Gastrocnemius medialis (tissue), 4 donors: ENCODE measurements around the gene POLH. TPM values are rescaled to one million over a fixed set of nuclear protein-coding genes. Genes with fewer than 3 reads are reported as not detected.
"Not testable (repeated sequence)": the region's sequence is repeated elsewhere in the genome, so short reads cannot be mapped to it uniquely, and the experiment has no call there.

Experiments
- ATAC-seq, 2 donors: fragments of 150-250 bp; one replicate each; pipeline ENCODE4 v1.9.1; 2016
- DNase-seq, 2 donors: peaks; one replicate each; pipeline ENCODE4 v3.0.0-alpha.2; 2019
- H3K27ac ChIP-seq, 4 donors: fragments of 200-600 bp; sonication (generic); 1 replicate in 1 of 4; 2 replicates in 3 of 4; pipeline ENCODE4 v1.5.1; 2016 to 2018; ENCODE audit warnings: mild to moderate bottlenecking in 2 of 4, moderate library complexity in 1 of 4
- H3K27me3 ChIP-seq, 3 donors: fragments of 200-600 bp; sonication (generic) in 2 of 3; 1 replicate in 1 of 3; 2 replicates in 2 of 3; pipeline versions ENCODE4 v1.5.1 to v1.6.0; 2016 to 2019; ENCODE audit warnings: mild to moderate bottlenecking in 1 of 3, moderate library complexity in 1 of 3
- H3K36me3 ChIP-seq, 2 donors: fragments of 200-600 bp; sonication (generic) in 1 of 2; one replicate each; pipeline ENCODE4 v1.5.1; 2017 to 2018
- H3K4me1 ChIP-seq, 2 donors: fragments of 200-600 bp; sonication (generic) in 1 of 2; one replicate each; pipeline ENCODE4 v1.5.1; 2016 to 2017; ENCODE audit warnings: mild to moderate bottlenecking in 2 of 2
- H3K4me3 ChIP-seq, 4 donors: fragments of 200-600 bp; sonication (generic) in 3 of 4; 1 replicate in 1 of 4; 2 replicates in 3 of 4; pipeline ENCODE4 v1.5.1; 2016 to 2019; ENCODE audit warnings: mild to moderate bottlenecking in 2 of 4
- H3K9me3 ChIP-seq, 3 donors: fragments of 200-600 bp; sonication (generic) in 2 of 3; 1 replicate in 1 of 3; 2 replicates in 2 of 3; pipeline ENCODE4 v1.5.1; 2016 to 2019
- CTCF ChIP-seq, 5 experiments: fragments of 450-650 bp in 3 of 5; fragments of 200-600 bp in 2 of 5; sonication (generic) in 2 of 5; IDR thresholded peaks in 4 of 5; conservative IDR thresholded peaks in 1 of 5; 1 replicate in 4 of 5; 2 replicates in 1 of 5; pipeline ENCODE4 v1.5.1; 2016 to 2019; ENCODE audit warnings: antibody characterized with exemption in 5 of 5, mild to moderate bottlenecking in 3 of 5, moderate library complexity in 3 of 5
- POLR2A ChIP-seq, 2 donors: fragments of 450-650 bp; IDR thresholded peaks; one replicate each; pipeline ENCODE4 v1.6.1; 2017; ENCODE audit warnings: antibody characterized with exemption in 2 of 2, mild to moderate bottlenecking in 2 of 2, moderate library complexity in 2 of 2
- in situ Hi-C, 4 donors: fragments of 200-750 bp; cut with MboI; loops; one replicate each; pipeline versions ENCODE4 v1.15.0 to v1.8.0; 2017; ENCODE audit warnings: low sequenced_read_pairs in 4 of 4
- intact Hi-C: fragments of 100-400 bp; cut with DNase I; formaldehyde crosslinking; loops from one replicate; pipeline ENCODE4 v1.15.1; 2023; ENCODE audit warnings: low total_unique reads
- total RNA-seq, 4 donors: library from RNA; depleted of rRNA; stranded (reverse); fragments of >200 nt; gene quantifications; one replicate each; pipeline versions ENCODE4 v1.1.0 to v1.2.3, GENCODE V29; 2016

POLH gene
- total RNA-seq, 4 donors from 2014 or later, result 3.8 to 6.9 (median 5.3) TPM

GRCh38 chr6:43647613-43648012 is 71.6 kb downstream of the POLH start:
- TF ChIP-seq POLR2A (IDR thresholded peaks at IDR 0.05) (no peak), CTCF (IDR thresholded peaks at IDR 0.05 in 4 of 5, conservative IDR thresholded peaks at IDR 0.05 in 1 of 5) (no peak)
- in situ Hi-C loops, result no loop called here
- no peaks in the 10 kb centered on the region for H3K9me3 ChIP-seq
- ATAC-seq (no peak), DNase-seq (no peak)
- no peaks in the 10 kb centered on the region for H3K27me3 ChIP-seq
- no peak overlapping the region for H3K4me3 ChIP-seq
- H3K4me1 ChIP-seq, result peaks cover 0 to 8% of the 10 kb centered on the region in 2 donors
- intact Hi-C loops, result no loop called here
- peaks cover 0 to 3% of the 10 kb centered on the region in 2 donors for H3K36me3 ChIP-seq
- no peak overlapping the region for H3K27ac ChIP-seq

- H3K36me3 ChIP-seq, result no peaks in the 10 kb centered on the region
- H3K27me3 ChIP-seq, result no peaks in the 10 kb centered on the region
- H3K9me3 ChIP-seq, result no peaks in the 10 kb centered on the region
- DNase-seq (no peak), ATAC-seq (no peak)
- in situ Hi-C loops, result no loop called here
- H3K4me3 ChIP-seq, result no peak overlapping the region
- H3K27ac ChIP-seq, result no peak overlapping the region
- intact Hi-C loops, result no loop called here
- H3K4me1 ChIP-seq, result peaks cover 0 to 8% of the 10 kb centered on the region in 2 donors
- TF ChIP-seq POLR2A (IDR thresholded peaks at IDR 0.05), result no peak
Observed at GRCh38 chr6:43648248-43648647, 72.3 kb downstream of the POLH start.

GRCh38 chr6:43652822-43653221 is 76.8 kb downstream of the POLH start:
- H3K27me3 ChIP-seq, H3K4me1 ChIP-seq, DNase-seq, H3K27ac ChIP-seq, H3K9me3 ChIP-seq, intact Hi-C loops, H3K4me3 ChIP-seq, ATAC-seq, H3K36me3 ChIP-seq: not testable (repeated sequence)
- in situ Hi-C loops, result loop anchor here (25.0 kb wide), 1 partner anchor 434 kb away; no protein-coding TSS in a partner anchor

GRCh38 chr6:43657221-43657802 is 81.3 kb downstream of the POLH start:
- no peak for DNase-seq
- ATAC-seq, result no peak
- H3K9me3 ChIP-seq, result no peaks in the 10 kb centered on the region
- H3K27ac ChIP-seq, result no peak overlapping the region
- in situ Hi-C loops, result loop anchor here (25.0 kb wide), 1 partner anchor 430 kb away; no protein-coding TSS in a partner anchor
- intact Hi-C loops, result no loop called here
- no peaks in the 10 kb centered on the region for H3K4me1 ChIP-seq
- H3K27me3 ChIP-seq, result no peaks in the 10 kb centered on the region
- no peak for TF ChIP-seq POLR2A (IDR thresholded peaks at IDR 0.05)
- TF ChIP-seq CTCF (IDR thresholded peaks at IDR 0.05 in 4 of 5, conservative IDR thresholded peaks at IDR 0.05 in 1 of 5), result no peak
- no peaks in the 10 kb centered on the region for H3K36me3 ChIP-seq
- no peak overlapping the region for H3K4me3 ChIP-seq

GRCh38 chr6:43658161-43658560 is 82.2 kb downstream of the POLH start:
- no peaks in the 10 kb centered on the region for H3K9me3 ChIP-seq
- no peaks in the 10 kb centered on the region for H3K27me3 ChIP-seq
- in situ Hi-C loops (loop anchor here (25.0 kb wide), 1 partner anchor 429 kb away; no protein-coding TSS in a partner anchor), intact Hi-C loops (no loop called here)
- DNase-seq (no peak), ATAC-seq (no peak)
- no peaks in the 10 kb centered on the region for H3K4me1 ChIP-seq
- H3K4me3 ChIP-seq, result no peak overlapping the region
- no peaks in the 10 kb centered on the region for H3K36me3 ChIP-seq
- H3K27ac ChIP-seq, result no peak overlapping the region
- TF ChIP-seq CTCF (IDR thresholded peaks at IDR 0.05 in 4 of 5, conservative IDR thresholded peaks at IDR 0.05 in 1 of 5) (no peak), POLR2A (IDR thresholded peaks at IDR 0.05) (no peak)

GRCh38 chr6:43662948-43663347 is 87.0 kb downstream of the POLH start:
- H3K4me3 ChIP-seq, H3K36me3 ChIP-seq, intact Hi-C loops, DNase-seq, H3K9me3 ChIP-seq, H3K27me3 ChIP-seq, ATAC-seq, H3K27ac ChIP-seq: not testable (repeated sequence)
- in situ Hi-C loops, result loop anchor here (10.0 to 25.0 kb wide), 3 partner anchors 92 to 424 kb away; no protein-coding TSS in a partner anchor
- peaks cover 11 to 14% of the 10 kb centered on the region in 2 donors for H3K4me1 ChIP-seq

Other genes starting within 250 kb of the POLH start
- 10 to 100 TPM in 3 of 4 donors, 1 to 10 TPM in 1; 9.9 to 13.8 (median 12.4) TPM for gene ZNF318, start 206.5 kb upstream of the POLH start, total RNA-seq
- gene ABCC10, start 148.6 kb upstream of the POLH start, total RNA-seq, result 10 to 100 TPM in 1 of 4 donors, 1 to 10 TPM in 3; 5.3 to 11.8 (median 8.6) TPM
- gene DLK2, start 120.6 kb upstream of the POLH start, total RNA-seq, result under 1 TPM in 1 of 4 donors, not detected in 3; 0.20 TPM
- gene TJAP1, start 98.6 kb upstream of the POLH start, total RNA-seq, result 10 to 100 TPM; 28.8 to 45.2 (median 37.7) TPM
- not detected for gene LRRC73, start 65.8 kb upstream of the POLH start, total RNA-seq
- 10 to 100 TPM; 55.6 to 97.9 (median 73.5) TPM for gene YIPF3, start 59.3 kb upstream of the POLH start, total RNA-seq
- gene POLR1C, start 59.1 kb upstream of the POLH start, total RNA-seq, result 10 to 100 TPM; 13.4 to 25.1 (median 16.7) TPM
- gene XPO5, start 147 bp upstream of the POLH start, total RNA-seq, result 10 to 100 TPM; 11.8 to 21.8 (median 16.6) TPM
- 10 to 100 TPM; 25.0 to 39.4 (median 27.1) TPM for gene GTPBP2, start 53.1 kb downstream of the POLH start, total RNA-seq
- gene MAD2L1BP, start 59.7 kb downstream of the POLH start, total RNA-seq, result 10 to 100 TPM; 25.1 to 55.4 (median 25.2) TPM
- under 1 TPM in 1 of 4 donors, not detected in 3; 0.09 TPM for gene RSPH9, start 68.9 kb downstream of the POLH start, total RNA-seq
- 100 to 1,000 TPM; 161 to 171 (median 168) TPM for gene MRPS18A, start 111.6 kb downstream of the POLH start, total RNA-seq
- 100 to 1,000 TPM in 3 of 4 donors, 10 to 100 TPM in 1; 66.4 to 195 (median 149) TPM for gene VEGFA, start 194.0 kb downstream of the POLH start, total RNA-seq